Suprapubic skin (tissue), 2 donors: ENCODE data around the gene EPS8L1.

Experiments used
- EP300 ChIP-seq: sonication (generic); formaldehyde crosslinking; IDR thresholded peaks from one replicate; pipeline ENCODE4 v1.6.1; 2017; ENCODE audit warnings: antibody characterized with exemption
- POLR2A ChIP-seq, 2 donors: fragments of 450-650 bp; IDR thresholded peaks; one replicate each; pipeline ENCODE4 v1.6.1; 2017; ENCODE audit warnings: antibody characterized with exemption in 2 of 2, mild to moderate bottlenecking in 2 of 2, moderate library complexity in 2 of 2

GRCh38 chr19:55091126-55091910 is 15.6 kb downstream of the EPS8L1 start:
- TF ChIP-seq POLR2A (IDR thresholded peaks at IDR 0.05) (no peak), EP300 (no peak)
